Measurements from ENCODE around the gene UQCC3. TPM values are rescaled to one million over a fixed set of nuclear protein-coding genes. Genes with fewer than 3 reads are reported as not detected.
A peak's percentile ranks its signal among the peaks of the same experiment; 100 is the strongest.

UQCC3 gene
- total RNA-seq, 2 donors from 2014 or later, result 10.4 to 12.9 TPM

DNA sequence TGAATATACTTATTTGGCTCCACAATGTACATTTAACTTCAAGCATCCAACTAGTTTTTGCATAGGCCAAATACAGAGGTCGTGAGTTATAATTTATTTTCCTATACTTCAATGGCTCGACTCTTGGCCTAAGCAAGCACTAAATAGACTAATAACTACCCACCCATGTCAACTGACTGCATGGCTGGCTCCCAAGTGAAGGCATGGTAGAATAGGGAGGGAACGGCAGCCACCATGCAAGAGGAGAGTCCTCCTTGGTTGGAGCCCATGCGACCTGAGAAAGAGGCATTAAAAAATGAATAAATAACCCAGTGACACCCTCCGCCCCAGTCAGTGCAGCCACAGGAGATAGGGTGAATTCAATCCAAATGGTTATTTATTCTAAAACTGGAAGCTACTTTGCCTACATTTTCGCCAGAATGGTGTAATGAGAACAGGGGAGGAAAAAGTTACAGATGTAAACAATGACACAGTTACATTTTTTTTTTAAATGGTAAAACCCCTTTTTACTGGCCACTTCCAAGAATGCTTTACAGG lies 40.9 kb downstream of the UQCC3 start:
- WGBS, 2 donors, result 36 to 39% methylated on average over 6 of the region's 6 CpGs
- TF ChIP-seq POLR2A (IDR thresholded peaks at IDR 0.05), result peak in 1 of 3 donors; percentile 10
- TF ChIP-seq, protein P1, sequence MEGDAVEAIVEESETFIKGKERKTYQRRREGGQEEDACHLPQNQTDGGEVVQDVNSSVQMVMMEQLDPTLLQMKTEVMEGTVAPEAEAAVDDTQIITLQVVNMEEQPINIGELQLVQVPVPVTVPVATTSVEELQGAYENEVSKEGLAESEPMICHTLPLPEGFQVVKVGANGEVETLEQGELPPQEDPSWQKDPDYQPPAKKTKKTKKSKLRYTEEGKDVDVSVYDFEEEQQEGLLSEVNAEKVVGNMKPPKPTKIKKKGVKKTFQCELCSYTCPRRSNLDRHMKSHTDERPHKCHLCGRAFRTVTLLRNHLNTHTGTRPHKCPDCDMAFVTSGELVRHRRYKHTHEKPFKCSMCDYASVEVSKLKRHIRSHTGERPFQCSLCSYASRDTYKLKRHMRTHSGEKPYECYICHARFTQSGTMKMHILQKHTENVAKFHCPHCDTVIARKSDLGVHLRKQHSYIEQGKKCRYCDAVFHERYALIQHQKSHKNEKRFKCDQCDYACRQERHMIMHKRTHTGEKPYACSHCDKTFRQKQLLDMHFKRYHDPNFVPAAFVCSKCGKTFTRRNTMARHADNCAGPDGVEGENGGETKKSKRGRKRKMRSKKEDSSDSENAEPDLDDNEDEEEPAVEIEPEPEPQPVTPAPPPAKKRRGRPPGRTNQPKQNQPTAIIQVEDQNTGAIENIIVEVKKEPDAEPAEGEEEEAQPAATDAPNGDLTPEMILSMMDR (IDR thresholded peaks at IDR 0.05), result no peak
- ATAC-seq, result peak; percentile 36
- DNase-seq, result no peak
- peaks cover 0 to 18% of the 10 kb centered on the region in 2 donors for H3K36me3 ChIP-seq (replicated peaks in 1 of 2; ENCODE audit: insufficient read depth in 1 of 2, low read depth in 2 of 2)
- no peaks in the 10 kb centered on the region for H3K9me3 ChIP-seq
- H3K4me1 ChIP-seq, result peaks cover 73% of the 10 kb centered on the region
- intact Hi-C loops (cut with DNase I), result no loop called here
- H3K27ac ChIP-seq, result peak overlapping the region; percentile 74 to 93 (median 82)
- H3K4me3 ChIP-seq, result no peak overlapping the region
- no peaks in the 10 kb centered on the region for H3K27me3 ChIP-seq

DNA sequence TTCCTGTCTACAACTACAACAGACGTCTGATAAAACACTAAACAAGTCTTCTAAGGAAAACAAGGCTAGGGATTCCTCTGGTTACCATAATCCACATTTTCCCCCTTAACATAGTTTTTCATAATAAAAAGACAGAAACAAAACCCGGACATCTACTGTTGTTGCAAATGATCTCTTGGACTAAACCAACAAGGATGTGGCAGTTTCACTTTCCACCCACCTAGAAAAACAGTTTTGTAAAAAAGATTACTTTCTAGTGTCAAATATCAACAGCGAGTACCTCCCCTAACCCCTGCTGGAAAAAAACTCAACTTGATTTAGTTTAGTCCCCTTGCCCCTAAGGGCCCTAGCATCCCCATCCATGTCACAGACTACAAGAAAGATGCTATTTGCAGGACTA lies 41.4 kb downstream of the UQCC3 start:
- peak overlapping the region; percentile 74 to 93 (median 82) for H3K27ac ChIP-seq

DNA sequence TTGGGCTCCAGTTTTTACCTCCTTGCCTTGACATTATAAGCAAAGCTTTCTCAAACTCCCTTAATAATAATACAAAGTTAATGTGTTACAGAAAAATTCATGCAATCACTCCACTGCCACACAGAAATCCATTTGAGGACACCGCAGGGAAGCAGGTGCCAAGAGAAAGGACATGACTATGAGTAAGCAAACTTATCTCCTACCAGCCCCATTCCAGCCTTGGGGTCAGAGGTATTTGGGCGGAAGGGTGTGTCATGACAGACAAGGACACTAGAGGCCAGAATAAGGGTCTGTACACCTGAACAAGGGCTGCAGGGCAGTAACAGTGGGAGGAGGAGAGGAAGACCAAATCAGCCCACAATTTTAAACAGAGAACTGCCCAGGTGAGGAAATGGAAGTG lies 41.9 kb downstream of the UQCC3 start:
- H3K4me1 ChIP-seq, result peaks cover 70% of the 10 kb centered on the region
- TF ChIP-seq, protein P1 (IDR thresholded peaks at IDR 0.05), result no peak
- TF ChIP-seq POLR2A (IDR thresholded peaks at IDR 0.05), result no peak
- H3K36me3 ChIP-seq (replicated peaks in 1 of 2; ENCODE audit: insufficient read depth in 1 of 2, low read depth in 2 of 2), result peaks cover 0 to 23% of the 10 kb centered on the region in 2 donors
- H3K27me3 ChIP-seq, result no peaks in the 10 kb centered on the region
- 20 to 21% methylated on average over 2 of the region's 2 CpGs for WGBS, 2 donors
- H3K9me3 ChIP-seq, result no peaks in the 10 kb centered on the region
- peak overlapping the region; percentile 74 to 93 (median 82) for H3K27ac ChIP-seq
- H3K4me3 ChIP-seq, result no peak overlapping the region
- intact Hi-C loops (cut with DNase I), result no loop called here
- DNase-seq, result peak; percentile 68 to 87 (median 82)
- peak; percentile 49 for ATAC-seq

More for the DNA sequence above, 41.4 kb downstream of the UQCC3 start:
- intact Hi-C loops (cut with DNase I), result no loop called here
- TF ChIP-seq, protein P1 (IDR thresholded peaks at IDR 0.05), result no peak
- no peak for TF ChIP-seq POLR2A (IDR thresholded peaks at IDR 0.05)
- Histone ChIP-seq H3K27me3 (no peaks in the 10 kb centered on the region), H3K9me3 (no peaks in the 10 kb centered on the region), H3K4me1 (peaks cover 73% of the 10 kb centered on the region), H3K4me3 (no peak overlapping the region), H3K36me3 (replicated peaks in 1 of 2; ENCODE audit: insufficient read depth in 1 of 2, low read depth in 2 of 2) (peaks cover 0 to 19% of the 10 kb centered on the region in 2 donors)
- 14 to 23% methylated on average over 3 of the region's 3 CpGs for WGBS, 2 donors
- DNase-seq, result no peak
- ATAC-seq, result no peak

DNA sequence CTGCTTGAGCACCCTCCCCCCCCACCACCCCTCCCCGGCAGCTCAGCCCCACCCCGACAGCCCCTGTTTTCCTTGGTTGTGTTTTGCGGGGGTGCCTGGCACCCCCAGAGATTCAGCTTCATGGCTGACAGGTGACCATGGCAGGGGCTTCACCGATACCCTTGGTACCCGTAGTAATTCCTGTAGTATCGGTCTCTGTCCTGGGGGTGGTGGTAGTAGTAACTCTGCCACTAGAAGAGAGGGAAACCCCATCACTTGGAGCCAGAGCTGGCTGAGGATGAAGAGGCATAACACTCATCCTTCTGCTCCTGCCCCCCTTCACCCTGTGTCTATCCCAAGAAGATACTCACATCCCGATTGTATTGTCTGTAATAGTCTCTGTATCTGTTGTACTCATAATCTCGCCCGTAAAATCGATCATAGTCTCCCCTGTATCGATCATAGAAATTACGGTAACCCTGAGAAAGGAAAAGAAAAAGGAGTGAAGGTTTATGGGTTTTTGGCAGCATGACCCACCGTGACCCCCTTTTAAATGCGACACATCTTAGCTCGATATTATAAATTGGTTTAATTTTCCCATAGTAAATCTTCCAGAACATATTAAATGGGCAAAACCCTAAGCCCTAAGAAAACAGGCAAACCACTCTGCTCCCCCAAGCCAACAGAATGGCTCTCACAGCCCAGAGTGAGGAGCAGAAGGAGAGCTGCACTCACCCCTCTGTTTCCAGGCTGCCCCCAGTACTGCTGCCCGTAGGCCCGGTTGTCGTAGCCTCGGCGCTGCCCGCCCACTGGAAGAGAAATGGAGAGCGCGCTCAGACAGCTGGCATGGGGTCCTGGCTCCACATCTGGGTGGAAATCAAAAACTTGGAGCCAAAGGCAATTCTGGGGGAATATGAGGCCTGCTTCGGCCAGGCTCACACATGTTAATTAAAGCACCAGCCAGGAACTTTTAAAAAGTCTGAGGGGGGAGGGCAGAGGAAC lies 44.0 kb downstream of the UQCC3 start:
- H3K27ac ChIP-seq, result peak overlapping the region in 3 of 4 donors; percentile 8 to 84 (median 27)

More for the DNA sequence above, 44.0 kb downstream of the UQCC3 start:
- Histone ChIP-seq H3K4me1 (peaks cover 52% of the 10 kb centered on the region), H3K4me3 (no peak overlapping the region), H3K9me3 (no peaks in the 10 kb centered on the region), H3K36me3 (replicated peaks in 1 of 2; ENCODE audit: insufficient read depth in 1 of 2, low read depth in 2 of 2) (peaks cover 5 to 35% of the 10 kb centered on the region in 2 donors), H3K27me3 (no peaks in the 10 kb centered on the region)
- TF ChIP-seq POLR2A (IDR thresholded peaks at IDR 0.05), result no peak
- TF ChIP-seq, protein P1 (IDR thresholded peaks at IDR 0.05), result no peak
- DNase-seq (no peak), ATAC-seq (no peak)
- 85 to 87% methylated on average over 15 to 24 of the region's 24 CpGs for WGBS, 2 donors
- intact Hi-C loops (cut with DNase I), result no loop called here
